Stimulated activated CD8-positive, alpha-beta memory T cell treated with anti-CD3 and anti-CD28 coated beads, Interleukin-2, amount 100 ng/mL, for 48 hours (primary cell): ENCODE data around the gene SURF4.

ENCODE experiments used
- DNase-seq, 2 donors: peaks; one replicate each; pipeline ENCODE4 v3.0.0-alpha.2; 2020; ENCODE audit warnings: low read depth in 2 of 2

Gene SURF4

GRCh38 chr9:133375724-133376654, at the start of gene SURF4, which contains the start of gene STKLD1:
TSS of gene SURF4 (minus strand) at chr9:133376060. CDS start at chr9:133375969, 91 bp downstream.
TSS of gene STKLD1 (plus strand) at chr9:133376366. CDS start at chr9:133376474, 108 bp downstream.
- peak; percentile 95 to 96 for DNase-seq

GRCh38 chr9:133425049-133425632, 49.3 kb upstream of the SURF4 start:
- no peak for DNase-seq

- no peak for DNase-seq
Observed at GRCh38 chr9:133424187-133424586, 48.3 kb upstream of the SURF4 start.

- DNase-seq, result no peak
Observed at GRCh38 chr9:133423216-133423615, 47.4 kb upstream of the SURF4 start.

- peak; percentile 38 to 45 for DNase-seq
Observed at GRCh38 chr9:133421615-133422542, 46.0 kb upstream of the SURF4 start, which contains the start of gene ADAMTS13. TSS of gene ADAMTS13 (plus strand) at chr9:133422367. CDS start at chr9:133422444, 77 bp downstream.

GRCh38 chr9:133420392-133420827, 44.5 kb upstream of the SURF4 start:
- DNase-seq, result no peak

- no peak for DNase-seq
Observed at GRCh38 chr9:133419005-133419404, 43.1 kb upstream of the SURF4 start.

- peak; percentile 81 to 85 for DNase-seq
Observed at GRCh38 chr9:133417541-133418461, 41.9 kb upstream of the SURF4 start, which contains the start of gene REXO4. TSS of gene REXO4 (minus strand) at chr9:133418010. CDS start at chr9:133417844, 166 bp downstream.

- no peak for DNase-seq
Observed at GRCh38 chr9:133415170-133415569, 39.3 kb upstream of the SURF4 start.

- DNase-seq, result no peak
Observed at GRCh38 chr9:133408042-133408441, 32.2 kb upstream of the SURF4 start.

GRCh38 chr9:133406480-133407307, 30.8 kb upstream of the SURF4 start:
- peak; percentile 65 to 79 for DNase-seq

GRCh38 chr9:133405508-133406438, 29.9 kb upstream of the SURF4 start:
- DNase-seq, result no peak

GRCh38 chr9:133404454-133405002, 28.7 kb upstream of the SURF4 start:
- DNase-seq, result no peak

- peak in 1 of 2 donors; percentile 40 for DNase-seq
Observed at GRCh38 chr9:133403766-133404453, 28.1 kb upstream of the SURF4 start.

- DNase-seq, result no peak
Observed at GRCh38 chr9:133402689-133403088, 26.8 kb upstream of the SURF4 start.

- no peak for DNase-seq
Observed at GRCh38 chr9:133401588-133401987, 25.7 kb upstream of the SURF4 start.

GRCh38 chr9:133400292-133400691, 24.4 kb upstream of the SURF4 start:
- no peak for DNase-seq
